Lung microvascular endothelial cell (primary cell): ENCODE results near the gene SF3B6. TPM values are rescaled to one million over a fixed set of nuclear protein-coding genes. Genes with fewer than 3 reads are reported as not detected.
"Not testable (repeated sequence)": the region's sequence is repeated elsewhere in the genome, so short reads cannot be mapped to it uniquely, and the experiment has no call there.

ENCODE experiments used
- DNase-seq, 2 donors: peaks; one replicate each; pipeline versions ENCODE4 v3.0.0 to v3.0.0-alpha.2; 2010; ENCODE audit warnings: low read depth in 2 of 2
- total RNA-seq: library from RNA; depleted of rRNA; stranded (reverse); fragments of >200 nt; gene quantifications from 2 replicates; pipeline ENCODE4 v1.2.1, GENCODE V29; 2014

Gene SF3B6, protein sequence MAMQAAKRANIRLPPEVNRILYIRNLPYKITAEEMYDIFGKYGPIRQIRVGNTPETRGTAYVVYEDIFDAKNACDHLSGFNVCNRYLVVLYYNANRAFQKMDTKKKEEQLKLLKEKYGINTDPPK
- total RNA-seq: 111 and 121 TPM in 2 replicates

GRCh38 chr2:24075915-24076848 lies at the start of gene SF3B6:
Gene SF3B6, minus strand, starts transcription at chr2:24076326. Its CDS starts 97 bp downstream, at chr2:24076229.
- peak; percentile 93 to 99 for DNase-seq

- DNase-seq: peak; percentile 45 to 51
Measured at GRCh38 chr2:24123922-24124580, 47.9 kb upstream of the SF3B6 start.

DNA sequence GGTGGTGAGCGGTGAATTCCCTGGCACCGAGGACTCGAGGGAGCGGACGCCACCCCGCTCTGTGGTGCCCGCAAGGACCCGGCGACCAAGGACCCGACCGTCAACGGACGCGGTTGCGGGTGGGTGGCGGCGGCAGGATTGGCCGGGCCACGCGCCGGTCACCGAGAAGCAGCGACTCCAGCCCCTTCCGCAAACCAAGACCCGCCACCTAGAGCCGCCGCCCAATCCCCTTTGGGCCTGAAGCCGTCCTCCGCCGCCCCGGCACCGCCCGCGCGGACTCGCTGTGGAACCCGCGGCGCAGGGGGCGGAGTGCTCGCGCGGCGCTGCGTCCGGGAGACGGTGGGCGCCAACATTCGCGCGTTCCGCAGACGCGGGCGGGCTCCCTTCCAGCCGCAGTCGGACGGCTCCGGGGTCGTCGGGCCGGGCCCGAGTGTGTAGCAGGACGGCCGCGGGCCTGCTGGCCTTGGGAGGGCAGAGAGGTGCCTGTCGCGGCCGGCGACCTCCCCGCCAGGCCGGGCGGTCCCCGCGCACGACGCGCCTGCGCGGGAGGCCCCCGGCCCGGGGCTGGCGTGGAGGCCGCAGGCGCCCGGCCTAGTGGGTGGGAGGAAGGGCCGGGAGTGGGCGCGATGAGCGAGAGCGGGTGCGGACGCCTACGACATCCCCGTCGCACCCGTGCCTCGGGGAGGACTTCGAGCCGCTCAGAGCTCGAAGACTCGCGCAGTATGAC lies 47.2 kb upstream of the SF3B6 start, which contains the start of the genes FAM228B and PFN4:
FAM228B (plus strand) TSS at position 275 of the 727 bp plus-strand sequence. CDS start 893 bp downstream, outside the sequence.
PFN4 (minus strand) TSS at position 140 of the 727 bp plus-strand sequence. CDS start 799 bp downstream, outside the sequence.
- DNase-seq: peak; percentile 84 to 87

DNA sequence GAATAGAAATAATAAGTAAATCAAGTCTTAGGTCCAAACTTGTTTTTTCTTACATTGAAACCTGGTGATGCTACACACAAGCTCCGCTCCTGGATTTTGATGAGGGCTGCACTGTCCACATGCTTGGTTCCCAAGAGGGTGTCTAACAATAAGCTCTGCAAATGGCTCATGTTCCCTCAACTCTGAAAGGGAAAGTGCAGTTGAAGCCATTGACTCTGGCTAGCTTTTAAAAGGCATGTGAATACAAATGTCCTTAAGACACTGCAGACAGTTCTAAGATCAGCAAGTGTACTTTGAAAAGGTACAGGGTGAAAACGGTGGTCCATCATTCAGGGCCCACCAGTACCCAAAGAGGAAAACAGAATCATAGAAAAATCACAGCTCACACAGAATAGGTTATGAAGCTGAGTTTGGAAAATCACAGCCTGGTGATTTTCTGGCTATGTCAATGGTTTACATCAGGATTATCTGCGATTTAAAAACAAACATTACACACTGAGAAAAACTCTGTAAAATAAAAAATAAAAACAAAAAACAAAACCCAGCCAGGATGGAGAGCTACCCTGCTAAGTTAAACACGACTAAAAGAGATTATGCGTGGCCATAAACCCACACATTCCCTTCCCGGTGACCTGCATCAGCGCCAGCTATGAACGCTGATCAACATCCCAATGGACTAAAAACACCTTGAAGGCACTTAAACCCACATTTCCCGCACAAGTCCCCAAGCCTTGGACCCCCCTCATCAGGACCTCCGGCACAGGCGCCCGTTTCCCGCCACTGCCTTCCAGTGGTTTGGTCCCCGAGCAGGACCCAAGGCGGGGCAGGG lies 46.5 kb upstream of the SF3B6 start:
- DNase-seq: no peak

GRCh38 chr2:24121469-24121868 lies 45.3 kb upstream of the SF3B6 start:
- DNase-seq: no peak

GRCh38 chr2:24121066-24121465 lies 44.9 kb upstream of the SF3B6 start:
- DNase-seq: no peak

DNA sequence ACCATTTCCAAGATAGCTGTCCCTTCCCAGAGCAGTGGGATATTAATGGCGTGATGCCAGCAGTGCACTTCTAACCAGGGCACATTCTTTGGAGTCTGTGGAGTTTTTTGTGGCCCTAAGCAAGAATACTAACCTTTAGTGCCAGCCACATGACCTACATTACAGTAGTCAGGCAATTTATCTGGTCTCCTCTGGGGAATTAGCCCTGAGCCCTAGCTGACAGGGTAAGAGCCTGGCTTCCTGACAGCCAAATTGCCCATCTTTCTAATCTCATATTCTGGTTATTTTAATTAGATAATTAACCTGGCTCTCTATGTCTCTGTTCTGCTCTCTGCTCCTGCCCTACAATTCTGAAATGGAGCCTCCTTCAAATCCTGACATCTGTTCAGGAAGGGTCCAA lies 41.8 kb upstream of the SF3B6 start:
- no peak for DNase-seq

DNA sequence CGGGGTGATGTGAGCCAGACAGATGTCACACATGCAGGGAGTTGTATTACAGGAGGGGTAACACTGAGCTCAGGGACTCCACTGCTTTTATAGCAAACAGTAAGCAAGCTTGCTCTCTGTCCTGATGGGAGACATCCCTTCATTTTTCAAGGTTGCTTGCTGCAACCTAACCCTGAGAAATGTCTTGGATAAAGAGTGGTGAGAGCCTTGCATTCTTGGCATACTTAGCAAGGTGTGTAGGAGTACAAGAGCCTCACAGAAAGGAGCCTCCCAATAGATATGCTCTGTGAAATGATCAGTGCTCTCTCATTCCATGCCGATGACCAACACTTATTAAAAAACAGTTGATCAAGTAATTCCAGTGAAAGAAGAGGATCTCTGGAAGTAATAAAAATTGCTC lies 38.9 kb upstream of the SF3B6 start:
- DNase-seq: no peak

DNA sequence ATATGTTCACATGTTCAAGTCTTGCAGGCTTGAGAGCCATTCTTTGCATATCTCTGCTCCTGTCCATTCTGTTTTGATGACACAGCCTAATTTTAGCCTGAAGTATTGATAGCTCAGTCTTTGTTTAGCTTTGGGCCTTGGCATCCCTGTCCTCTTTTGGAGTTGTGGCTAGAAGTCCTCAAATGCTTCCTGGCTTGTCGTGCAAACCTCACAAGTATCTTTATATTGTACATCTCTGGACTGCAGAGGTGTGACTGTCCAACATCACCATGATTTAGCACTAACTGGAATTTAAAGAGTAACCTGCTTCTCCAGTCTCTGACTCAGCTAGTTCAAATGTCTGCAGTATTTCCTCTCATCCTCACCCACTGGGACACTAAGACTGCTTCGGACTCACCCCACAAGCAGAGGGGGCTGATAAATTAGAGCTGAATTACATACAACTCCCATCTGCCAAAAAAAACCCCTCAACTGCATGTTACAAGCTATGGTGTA lies 35.3 kb upstream of the SF3B6 start:
- DNase-seq: no peak

DNA sequence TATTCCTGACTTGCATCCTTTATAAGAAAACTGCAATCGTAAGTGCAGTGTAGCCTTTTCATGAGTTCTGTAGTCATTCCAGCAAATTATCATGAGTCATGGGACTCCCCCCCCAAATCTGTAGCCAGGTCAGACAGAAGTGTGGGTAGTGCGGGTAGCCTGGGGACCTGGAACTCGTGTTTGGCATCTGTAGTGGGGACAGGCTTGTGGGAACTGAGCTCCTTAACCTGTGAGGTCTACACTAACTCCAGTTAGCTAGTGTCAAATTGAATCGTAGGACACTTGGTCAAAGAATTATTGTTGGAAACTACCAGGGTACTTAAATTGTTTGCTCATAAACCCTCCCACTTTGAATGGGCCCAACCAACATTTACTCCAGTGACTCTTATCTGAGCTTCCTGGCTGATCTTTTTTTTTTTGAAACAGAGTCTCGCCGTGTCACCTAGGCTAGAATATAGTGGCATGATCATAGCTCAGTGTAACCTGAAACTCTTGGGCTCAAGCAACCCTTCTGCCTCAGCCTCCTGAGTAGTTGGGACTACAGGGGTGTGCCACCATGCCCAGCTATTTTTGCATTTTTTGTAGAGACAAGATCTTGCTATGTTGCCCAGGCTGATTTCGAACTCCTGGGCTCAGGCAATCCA lies 34.7 kb upstream of the SF3B6 start:
- no peak for DNase-seq

DNA sequence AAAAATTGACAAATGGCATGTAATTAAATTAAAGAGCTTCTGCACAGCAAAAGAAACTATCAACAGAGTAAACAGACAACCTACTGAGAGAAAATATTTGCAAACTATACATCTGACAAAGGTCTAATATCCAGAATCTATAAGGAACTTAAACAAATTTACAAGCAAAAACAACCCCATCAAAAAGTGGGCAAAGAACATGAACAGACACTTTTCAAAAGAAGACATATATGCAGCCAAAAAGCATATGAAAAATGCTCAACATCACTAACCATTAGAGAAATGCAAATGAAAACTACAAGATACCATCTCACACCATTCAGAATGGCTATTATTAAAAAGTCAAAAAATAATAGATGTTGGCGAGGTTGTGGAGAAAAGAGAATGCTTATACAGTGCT lies 33.3 kb upstream of the SF3B6 start:
- not testable (repeated sequence) for DNase-seq

GRCh38 chr2:24107336-24107735 lies 31.2 kb upstream of the SF3B6 start:
- no peak for DNase-seq

DNA sequence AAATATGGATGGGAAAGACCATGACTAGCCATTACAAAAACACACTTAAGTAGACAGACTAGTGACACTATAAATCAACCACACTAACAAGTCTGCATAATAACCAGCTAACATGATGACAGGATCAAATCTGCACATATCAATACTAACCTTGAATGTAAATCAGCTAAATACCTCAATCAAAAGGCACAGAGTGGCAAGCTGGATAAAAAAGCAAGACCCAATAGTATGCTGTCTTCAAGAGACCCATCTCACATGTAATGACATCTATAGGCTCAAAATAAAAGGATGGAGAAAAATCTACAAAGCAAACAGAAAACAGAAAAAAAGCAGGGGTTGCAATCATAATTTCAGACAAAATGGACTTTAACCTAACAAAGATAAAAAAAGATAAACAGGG lies 30.7 kb upstream of the SF3B6 start:
- DNase-seq: no peak

DNA sequence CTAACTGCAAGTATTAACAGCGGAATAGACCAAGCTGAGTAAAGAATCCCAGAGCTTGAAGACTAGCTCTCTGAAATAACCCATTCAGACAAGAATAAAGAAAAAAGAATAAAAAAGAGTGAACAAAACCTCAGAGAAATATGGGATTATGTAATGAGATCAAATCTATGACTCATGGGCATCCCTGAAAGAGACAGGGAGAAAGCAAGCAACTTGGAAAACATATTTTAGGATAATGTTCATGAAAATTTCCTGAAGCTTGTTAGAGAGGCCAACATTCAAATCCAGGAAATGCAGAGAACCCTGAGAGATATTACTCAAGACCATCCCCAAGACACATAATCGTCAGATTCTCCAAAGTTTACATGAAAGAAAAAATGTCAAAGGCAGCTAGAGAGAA lies 29.7 kb upstream of the SF3B6 start:
- no peak for DNase-seq

DNA sequence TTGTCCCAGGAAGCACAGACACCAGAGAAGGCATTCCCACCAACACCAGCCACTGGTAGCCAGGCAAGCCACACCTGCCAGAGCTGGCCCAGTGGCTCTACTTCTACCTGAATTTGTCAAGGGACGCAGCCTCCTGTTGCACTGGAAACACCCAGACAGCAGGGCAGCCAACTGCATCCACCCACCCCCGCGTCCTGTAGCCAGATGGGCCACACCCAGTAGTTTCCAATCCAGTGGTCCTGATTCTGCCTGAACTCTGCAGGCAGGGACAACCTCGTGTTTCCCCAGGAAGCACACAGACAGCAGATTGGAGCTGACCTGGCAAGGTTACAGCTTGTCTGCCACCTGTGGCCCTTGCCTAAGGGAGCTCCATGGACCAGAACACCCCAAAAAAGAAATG lies 28.8 kb upstream of the SF3B6 start:
- peak in 1 of 2 donors; percentile 52 for DNase-seq

GRCh38 chr2:24104110-24104650 lies 28.1 kb upstream of the SF3B6 start:
- no peak for DNase-seq

- no peak for DNase-seq
Measured at GRCh38 chr2:24102677-24103076, 26.6 kb upstream of the SF3B6 start.

DNA sequence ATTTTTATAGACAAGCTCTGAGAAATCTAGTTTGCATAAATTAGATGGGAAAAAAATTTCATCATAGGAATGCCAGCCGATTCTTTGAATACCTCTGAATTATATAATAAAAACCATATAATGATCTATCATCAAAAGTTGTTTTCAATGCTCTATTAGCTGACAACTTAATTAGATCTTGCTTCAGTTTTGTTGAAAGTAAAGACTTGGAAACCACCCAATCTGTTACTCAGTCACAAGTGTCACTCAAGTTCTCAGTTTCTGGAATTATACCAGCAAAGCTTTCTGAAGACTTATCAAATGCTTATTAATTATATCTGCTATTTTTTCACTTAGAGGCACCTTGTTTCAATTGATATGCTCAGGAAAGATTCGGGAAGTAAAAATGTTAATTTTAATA lies 25.9 kb upstream of the SF3B6 start:
- DNase-seq: no peak

DNA sequence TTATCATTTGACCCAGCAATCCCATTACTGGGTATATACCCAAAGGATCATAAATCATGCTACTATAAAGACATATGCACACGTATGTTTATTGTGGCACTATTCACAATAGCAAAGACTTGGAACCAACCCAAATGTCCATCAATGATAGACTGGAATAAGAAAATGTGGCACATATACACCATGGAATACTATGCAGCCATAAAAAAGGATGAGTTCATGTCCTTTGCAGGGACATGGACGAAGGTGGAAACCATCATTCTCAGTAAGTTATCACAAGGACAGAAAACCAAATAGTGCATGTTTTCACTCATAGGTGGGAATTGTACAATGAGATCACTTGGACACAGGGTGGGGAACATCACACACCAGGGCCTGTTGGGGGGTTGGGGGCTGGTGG lies 24.6 kb upstream of the SF3B6 start:
- DNase-seq: not testable (repeated sequence)
